GM21526 (cell line): ENCODE data around the gene NFS1.
"Not testable (repeated sequence)": the region's sequence is repeated elsewhere in the genome, so short reads cannot be mapped to it uniquely, and the experiment has no call there.

Source experiments
- ATAC-seq: cut with Tn5 transposase; IDR thresholded peaks from one replicate; pipeline ENCODE4 v1.9.1; 2021; ENCODE audit warnings: moderate library complexity; ENCODE audit not compliant: unreplicated experiment, low FRiP score

The NFS1 gene

DNA sequence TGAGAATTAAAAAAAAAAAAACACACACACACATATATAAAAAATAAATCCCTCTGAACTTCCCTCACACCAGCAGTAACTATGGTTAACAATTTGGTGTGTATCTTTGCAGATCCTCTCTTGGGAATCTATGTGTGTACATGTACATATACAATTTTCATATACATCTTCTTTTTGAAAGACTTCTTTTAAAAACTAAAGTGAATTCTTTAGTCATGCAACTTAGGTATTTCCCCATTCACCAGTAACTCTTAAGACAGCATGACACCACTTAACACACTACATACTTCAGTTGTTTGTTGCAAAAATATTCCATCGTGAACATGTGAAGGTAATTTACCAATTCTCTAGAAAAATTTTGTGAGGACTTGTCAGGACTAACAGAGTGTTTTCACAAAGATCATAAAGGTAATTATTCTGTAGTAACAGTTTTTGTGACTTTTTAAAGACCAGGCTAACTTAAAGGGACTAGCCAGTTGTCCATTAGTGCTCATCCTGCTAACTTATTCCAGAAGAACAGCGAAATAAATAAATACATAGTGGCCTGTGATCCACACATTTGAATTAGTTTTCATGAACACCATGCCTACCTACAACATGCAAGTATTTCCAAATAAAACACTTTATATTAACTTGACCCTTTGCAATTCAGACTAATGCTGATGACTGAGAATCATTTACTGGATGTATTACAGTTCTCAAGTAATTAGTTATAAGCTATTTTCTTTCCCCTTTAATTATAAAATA is 30.9 kb upstream of the NFS1 start:
- ATAC-seq = no peak

DNA sequence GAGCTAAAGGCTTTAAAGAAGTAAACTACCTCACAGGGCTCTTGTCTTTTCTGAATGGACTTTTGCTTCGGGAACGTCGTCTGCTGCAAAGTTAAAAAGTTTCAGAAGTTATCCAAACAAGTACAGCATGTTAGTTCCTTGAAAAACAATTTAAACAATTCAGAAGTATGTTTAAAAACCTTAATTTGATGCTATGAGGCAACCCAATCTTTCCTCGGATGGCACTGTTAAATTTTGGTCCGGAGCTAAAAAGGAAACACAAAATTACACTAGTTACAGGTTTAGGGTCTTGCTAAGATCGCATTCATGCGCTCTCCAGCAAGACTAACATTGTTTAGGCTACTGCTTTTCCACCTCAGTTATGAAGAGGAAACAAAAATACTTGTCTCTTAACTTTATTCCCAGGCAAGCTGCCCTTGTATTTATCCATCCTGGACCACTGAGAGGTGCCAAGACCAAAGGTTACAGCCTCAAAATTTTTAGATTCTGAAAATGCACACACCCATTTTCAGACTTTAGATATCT is 30.2 kb upstream of the NFS1 start:
- no peak for ATAC-seq

DNA sequence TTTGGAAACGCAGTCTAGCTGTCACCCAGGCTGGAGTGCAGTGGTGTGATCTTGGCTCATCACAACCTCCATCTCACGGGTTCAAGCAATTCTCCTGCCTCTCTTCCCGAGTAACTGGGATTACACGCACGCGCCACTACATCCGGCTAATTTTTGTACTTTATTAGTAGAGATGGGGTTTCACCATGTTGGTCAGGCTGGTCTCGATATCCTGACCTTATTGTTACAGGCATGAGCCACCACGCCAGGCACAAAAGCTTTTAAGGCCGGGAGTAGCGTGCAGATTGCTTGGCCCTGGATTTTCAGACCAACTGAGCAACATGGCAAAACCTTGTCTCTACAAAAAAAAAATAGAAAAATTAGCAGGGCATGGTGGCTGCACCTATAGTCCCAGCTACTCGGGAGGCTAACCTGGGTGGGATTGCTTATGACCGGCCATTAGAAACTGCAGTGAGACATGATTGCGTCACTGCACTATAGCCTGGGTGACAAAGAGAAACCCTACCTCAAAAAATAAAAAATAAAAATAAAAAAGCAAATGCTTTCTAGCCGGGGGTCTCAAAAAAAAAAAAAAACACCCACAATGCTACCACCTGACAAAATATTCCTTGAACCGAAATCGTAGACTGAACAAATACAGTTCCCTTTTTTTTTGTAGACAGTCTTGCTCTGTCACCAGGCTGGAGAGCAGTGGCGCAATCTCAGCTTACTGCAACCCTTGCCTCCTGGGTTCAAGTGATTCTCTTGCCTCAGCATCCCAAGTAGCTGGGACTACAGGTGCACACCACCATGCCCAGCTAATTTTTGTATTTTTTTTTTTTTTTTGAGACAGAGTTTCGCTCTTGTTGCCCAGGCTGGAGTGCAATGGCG is 27.9 kb upstream of the NFS1 start:
- no peak for ATAC-seq

DNA sequence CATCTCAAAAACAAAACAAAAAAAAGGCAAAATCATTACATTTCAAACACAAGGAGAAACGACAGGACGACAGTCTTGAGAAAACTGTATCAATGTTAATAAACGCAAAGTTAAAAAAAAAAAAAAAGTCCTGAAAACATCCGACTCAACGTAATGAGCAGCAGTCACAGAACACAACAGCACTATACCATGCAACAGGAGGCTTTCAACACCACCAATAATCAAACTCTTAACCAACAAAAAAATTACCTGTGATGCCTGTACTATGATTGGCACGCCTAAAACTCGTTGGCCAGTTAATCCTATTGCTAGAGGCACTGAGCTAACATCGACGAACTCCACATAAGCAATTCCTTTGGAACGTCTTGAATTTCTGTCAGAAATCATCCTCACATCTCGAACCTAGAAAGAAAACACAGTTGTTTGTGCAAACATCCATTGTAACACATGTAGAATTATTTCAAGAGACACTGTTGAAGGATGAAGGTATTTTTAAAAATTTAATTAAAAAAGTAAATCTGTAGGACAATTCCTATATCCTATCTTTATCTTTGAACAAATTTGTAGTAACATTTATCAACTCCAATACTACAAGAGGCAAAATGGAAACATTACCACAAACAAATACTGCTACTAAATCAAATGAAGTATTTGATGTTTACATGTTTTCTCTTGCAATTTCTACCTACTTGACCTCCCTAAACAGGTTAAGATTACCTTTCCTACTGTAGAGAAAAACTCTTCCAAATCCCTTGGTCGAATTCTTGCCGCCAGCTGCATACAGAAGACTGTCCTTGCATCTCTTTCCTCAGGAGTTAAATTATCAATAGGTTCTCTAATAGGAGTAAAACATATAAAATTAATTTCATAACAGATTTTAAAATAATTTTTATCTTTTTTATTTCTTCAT is 25.4 kb upstream of the NFS1 start:
- no peak for ATAC-seq

DNA sequence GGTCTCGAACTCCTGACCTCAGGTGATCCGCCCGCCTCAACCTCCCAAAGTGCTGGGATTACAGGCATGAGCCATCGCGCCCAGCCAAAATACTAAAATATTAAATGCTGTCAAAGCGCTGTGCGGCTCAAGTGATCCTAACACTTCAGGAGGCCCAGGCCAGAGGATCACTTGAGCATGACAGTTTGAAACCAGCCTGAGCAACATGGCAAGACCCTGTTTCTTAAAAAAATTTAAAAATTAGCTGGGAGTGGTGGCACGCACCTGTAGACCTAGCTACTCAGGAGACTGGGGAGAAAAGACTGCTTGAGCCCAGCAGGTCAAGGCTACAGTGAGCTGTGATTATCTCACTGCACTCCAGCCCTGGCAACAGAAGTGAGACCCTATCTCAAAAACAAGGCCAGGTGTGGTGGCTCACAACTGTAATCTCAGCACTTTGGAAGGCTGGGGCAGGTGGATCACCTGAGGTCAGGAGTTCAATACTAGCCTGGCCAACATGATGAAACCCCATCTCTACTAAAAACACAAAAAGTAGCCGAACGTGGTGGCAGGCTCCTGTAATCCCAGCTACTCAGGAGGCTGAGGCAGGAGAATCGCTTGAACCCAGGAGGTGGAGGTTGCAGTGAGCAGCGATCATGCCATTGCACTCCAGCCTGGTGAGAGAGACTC is 24.6 kb upstream of the NFS1 start:
- not testable (repeated sequence) for ATAC-seq

DNA sequence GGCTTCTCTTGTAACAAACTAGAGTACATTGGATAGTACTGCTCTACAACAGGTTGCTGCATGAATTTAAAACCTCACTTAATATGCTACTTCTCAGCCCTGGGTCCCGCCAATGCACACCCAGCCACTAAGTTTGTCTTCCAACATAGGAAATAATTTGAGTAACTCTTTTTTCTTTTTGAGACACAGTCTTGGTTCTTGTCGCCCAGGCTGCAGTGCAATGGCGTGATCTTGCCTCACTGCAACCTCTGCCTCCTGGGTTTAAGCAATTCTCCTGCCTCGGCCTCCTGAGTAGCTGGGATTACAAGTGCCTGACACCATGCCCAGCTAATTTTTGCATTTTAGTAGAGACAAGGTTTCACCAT is 24.1 kb upstream of the NFS1 start:
- not testable (repeated sequence) for ATAC-seq

DNA sequence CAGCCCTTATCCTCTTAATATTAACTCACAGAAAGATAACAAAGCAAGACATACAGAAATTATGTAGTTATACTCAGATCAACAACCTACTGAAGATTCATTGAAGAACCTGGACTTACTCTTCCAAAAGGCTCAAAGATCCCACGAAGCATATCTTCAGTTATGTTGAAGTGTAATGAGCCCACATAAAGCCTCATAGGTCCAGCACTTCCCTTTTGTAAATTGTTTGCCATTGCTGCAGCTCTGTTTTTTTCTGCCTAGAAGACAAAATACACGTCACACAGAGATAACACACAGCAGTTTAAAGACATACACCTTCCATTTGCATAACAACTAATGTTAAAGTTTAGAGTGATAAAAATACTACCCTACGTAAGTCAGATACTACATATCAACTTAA is 22.5 kb upstream of the NFS1 start:
- no peak for ATAC-seq

DNA sequence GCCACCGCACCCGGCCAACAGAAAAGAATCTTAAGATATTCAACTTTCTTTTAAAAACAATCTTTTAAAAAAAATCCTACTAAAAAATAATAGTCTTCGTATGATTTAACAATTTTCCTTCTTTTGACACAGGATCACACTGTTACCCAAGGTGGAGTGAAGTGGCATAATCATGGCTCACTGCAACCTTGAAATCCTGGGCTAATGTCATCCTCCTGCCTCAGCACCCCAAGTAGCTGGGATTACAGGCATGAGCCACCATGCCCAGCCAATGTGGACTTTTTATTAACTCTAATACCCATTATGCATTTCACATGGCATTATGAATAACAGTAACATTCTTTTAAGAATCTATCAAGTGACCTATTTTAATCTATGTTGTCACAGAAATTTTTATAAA is 22.1 kb upstream of the NFS1 start:
- no peak for ATAC-seq

DNA sequence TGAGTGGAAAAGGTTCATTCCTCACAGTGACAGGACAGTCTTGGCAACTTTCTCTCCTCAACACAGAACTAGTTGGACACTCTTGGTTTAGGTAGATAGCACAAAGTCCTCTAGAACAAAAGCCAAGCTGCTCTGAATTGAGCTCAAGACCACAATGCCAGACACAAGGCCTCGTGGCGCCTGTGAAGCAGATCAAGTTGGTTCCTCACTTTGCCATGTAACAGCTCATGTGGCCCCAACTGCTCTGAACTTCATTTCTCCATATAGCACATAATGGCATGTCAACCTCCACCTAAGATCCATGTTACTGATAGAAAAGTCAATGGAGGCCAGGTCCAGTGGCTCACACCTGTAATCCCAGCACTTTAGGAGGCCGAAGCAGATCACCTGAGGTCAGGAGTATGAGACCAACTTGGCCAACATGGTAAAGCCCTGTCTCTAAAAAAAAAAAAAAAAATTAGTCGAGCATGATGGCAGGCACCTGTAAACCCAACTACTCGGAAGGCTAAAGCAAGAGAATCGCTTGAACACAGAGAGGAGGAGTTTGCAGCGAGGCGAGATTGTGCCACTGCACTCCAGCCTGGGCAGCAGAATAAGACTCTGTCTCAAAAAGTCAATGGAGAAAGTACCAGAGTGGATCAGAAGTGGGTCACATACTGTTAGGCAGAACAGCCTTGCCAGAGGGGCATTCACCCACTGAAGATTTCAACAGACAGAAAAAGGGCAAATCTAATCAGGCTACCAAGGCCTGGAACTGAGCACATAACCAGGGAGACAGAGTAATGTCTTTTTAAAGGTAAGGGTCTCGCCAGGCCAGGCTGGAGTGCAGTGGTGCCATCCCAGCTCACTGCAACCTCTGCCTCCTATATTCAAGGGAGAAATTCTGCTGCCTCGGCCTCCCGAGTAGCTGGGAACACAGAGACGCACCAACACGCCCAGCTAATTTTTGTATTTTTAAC is 21.3 kb upstream of the NFS1 start:
- ATAC-seq = no peak

DNA sequence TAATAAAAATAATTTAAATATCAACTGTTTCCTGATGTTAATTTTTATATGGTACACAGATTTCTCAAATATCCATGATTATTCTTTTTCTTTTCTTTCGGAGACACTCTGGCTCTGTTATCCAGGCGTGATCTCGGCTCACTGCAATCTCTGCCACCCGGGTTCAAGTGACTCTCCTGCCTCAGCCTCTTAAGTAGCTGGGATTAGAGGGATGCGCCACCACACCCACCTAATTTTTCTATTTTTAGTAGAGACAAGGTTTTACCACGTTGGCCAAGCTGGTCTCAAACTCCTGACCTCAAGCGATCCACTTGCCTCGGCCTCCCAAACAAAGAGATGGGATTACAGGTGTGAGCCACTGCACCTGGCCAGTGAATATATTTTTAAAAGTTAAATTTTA is 20.6 kb upstream of the NFS1 start:
- no peak for ATAC-seq

DNA sequence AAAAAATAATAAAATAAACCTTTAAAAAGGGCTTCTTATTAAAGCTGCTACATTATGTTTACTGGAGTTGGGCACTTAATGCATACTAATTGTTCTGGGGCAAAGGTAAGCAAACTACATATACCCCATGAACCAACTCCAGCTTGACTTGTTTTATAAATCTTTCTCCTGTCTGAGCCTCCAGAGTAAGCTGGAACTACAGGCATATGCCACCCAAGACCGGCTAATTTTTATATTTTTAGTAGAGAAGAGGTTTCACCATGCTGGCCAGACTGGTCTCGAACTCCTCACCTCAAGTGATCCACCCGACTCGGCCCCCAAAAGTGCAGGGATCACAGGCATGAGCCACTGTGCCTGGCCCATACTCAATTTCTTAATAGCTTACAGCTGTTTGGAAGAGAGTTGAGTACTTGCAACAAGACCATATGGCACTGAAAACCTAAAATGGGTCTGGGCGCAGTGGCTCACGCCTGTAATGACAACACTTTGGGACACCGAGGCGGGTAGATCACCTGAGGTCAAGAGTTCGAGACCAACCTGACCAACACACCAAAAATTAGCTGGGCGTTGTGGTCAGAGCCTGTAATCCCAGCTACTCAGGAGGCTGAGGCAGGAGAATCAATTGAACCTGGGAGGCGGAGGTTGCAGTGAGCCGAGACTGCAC is 20.0 kb upstream of the NFS1 start:
- ATAC-seq = no peak

DNA sequence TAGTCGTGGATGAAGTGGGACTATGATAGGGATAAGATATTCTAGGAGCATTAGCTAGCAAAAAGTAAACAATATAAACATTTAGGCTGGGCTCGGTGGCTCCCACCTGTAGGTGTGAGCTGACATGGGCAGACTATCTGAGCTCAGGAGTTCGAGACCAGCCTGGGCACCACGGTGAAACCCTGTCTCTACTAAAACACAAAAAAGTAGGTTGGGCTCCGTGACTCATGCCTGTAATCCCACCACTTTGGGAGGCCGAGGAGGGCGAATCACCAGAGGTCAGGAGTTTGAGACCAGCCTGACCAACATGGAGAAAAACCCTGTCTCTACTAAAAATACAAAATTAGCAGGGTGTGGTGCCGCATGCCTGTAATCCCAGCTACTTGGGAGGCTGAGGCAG is 19.2 kb upstream of the NFS1 start:
- not testable (repeated sequence) for ATAC-seq

DNA sequence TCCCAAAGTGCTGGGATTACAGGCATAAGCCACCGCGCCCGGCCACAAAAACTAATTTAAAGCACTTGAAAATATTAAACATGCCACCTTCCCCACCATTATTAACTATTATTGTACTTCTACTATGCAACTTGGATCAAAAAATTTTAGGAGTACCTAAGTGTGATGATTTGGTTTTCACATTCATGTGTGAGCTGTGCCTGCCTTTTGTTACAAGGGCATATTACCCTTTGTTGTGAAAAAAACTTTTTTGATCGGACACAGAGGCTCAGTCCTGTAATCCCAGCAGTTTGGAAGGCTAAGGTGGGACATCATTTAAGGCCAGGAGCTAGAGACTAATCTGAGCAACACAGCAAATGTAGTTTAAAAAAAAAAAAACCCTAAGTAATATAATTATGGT is 17.2 kb upstream of the NFS1 start:
- ATAC-seq = no peak

DNA sequence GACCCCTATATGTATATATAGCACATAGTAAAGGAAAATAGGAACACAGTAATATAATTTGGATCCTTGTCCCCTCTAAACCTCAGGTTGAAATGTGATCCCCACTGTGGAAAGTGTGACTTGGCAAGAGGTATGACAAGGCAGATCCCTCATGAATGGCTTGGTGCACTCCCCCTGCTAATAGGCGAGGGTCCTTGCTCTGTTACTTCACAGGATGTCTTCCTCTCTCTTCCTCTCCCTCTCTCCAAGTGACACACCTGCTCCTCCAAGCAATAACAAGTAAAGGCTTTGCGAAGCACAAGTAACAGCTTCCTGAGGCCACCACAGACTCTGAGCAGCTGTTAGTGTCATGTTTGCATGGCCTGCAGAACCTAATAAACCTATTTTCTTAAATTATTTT is 16.5 kb upstream of the NFS1 start:
- ATAC-seq = no peak

DNA sequence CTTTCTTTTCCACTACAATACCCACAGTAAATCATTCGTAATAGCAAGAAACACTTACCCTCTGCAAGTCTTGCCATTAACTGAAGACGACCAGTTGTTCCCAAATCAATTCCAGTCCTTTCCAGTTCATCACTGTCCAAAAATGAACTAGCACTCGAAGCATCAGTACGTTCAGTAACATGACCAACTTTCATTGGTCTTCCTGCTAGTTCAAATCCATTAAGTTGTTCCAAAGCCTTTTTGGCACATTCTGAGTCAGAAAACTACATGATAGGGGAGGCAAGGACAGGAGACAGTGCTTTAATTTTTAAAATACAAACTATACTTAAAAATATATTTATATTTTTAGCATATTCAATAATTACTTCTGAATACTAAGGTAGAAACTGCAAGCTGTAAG is 15.0 kb upstream of the NFS1 start:
- no peak for ATAC-seq

DNA sequence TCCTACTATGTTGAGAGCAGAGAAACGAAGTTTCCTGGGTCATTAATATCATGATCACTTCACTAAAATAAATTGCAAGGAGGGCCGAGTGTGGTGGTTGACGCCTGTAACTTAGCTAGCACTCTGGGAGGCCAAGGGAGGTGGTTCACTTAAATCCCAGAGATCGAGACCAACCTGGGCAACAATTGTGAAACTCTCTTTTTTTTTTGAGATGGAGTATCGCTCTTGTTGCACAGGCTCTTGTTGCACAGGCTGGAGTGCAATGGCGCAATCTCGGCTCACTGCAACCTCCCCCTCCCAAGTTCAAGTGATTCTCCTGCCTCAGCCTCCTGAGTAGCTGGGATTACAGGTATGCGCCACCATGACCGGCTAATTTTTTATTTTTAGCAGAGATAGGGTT is 14.0 kb upstream of the NFS1 start:
- ATAC-seq = not testable (repeated sequence)

DNA sequence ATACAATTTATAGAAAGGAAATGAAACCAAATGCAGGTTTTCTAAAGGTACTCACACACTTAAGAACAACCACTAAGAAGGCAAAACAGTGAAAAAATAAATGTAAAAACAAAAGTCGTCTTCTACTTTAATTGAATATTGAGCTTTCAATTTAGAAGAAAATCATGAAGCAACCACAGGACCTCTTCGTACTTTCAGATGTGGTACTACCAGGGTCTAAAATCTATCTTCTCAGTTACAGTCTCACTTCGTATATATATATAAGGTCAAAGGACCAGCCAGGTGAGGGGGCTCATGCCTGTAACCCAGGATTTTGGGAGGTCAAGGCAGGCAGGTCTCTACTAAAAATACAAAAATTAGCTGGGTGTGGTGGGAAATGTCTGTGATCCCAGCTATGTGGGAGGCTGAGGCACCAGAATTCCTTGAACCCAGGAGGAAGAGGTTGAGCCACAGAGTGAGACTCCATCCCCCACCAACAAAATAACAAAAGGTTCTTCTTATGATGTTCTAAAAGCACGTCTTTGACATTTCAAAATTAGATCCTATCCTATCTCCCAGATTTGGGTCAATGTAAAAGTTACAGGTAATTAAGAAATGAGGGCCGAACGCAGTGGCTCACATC is 12.5 kb upstream of the NFS1 start:
- ATAC-seq = no peak

DNA sequence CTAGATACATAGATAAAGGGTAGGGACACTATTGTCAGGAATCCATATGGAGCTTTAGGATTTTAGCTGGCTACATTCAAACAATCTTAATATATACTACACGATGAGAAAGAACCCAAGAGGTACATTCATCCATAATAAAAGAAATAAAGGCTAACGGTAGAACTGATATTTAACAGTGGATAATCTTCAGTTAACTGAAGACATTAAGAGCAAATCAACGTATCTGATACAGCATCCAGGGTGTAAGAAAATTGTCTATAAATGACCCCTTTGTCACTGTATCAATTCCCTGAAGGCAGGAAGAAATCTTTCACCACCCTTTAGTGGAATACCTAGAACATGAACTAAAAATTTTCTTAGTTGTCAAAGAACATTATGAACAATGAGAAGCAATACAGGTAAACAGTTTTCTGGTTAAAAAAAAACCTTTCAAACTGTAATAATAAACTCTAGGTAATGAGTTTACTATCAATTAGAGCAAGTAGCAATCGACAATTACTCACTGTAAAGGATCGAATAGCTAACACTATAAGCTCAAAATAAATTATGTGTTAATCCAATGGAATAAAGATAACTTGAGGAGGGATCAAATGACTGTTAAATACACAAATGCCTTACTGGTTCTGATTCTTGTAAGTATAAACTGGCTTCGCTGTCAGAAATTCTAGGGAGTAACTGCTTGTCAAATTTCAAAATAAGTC is 11.9 kb upstream of the NFS1 start:
- ATAC-seq = no peak
